Neutrophil (primary cell): ENCODE data around the gene PEAK1.

Experiments
- H3K27ac ChIP-seq: fragments of 200-600 bp; sonication (generic); 2 replicates; pipeline ENCODE4 v1.5.1; 2016; ENCODE audit warnings: mild to moderate bottlenecking, moderate library complexity
- H3K27me3 ChIP-seq: fragments of 200-600 bp; sonication (generic); 2 replicates; pipeline ENCODE4 v1.6.0; 2016; ENCODE audit warnings: mild to moderate bottlenecking
- H3K36me3 ChIP-seq: fragments of 200-600 bp; sonication (generic); 2 replicates; pipeline ENCODE4 v1.5.1; 2017
- H3K4me1 ChIP-seq, 2 experiments: fragments of 200-600 bp in 1 of 2; sonication (generic) in 1 of 2; 1 replicate in 1 of 2; 2 replicates in 1 of 2; pipeline versions ENCODE4 v1.5.1 to v1.6.1; 2013 to 2016; ENCODE audit warnings: low read depth in 1 of 2, low read length in 1 of 2, mild to moderate bottlenecking in 1 of 2, moderate library complexity in 1 of 2; ENCODE audit not compliant: control insufficient read depth in 1 of 2, insufficient read depth in 1 of 2
- H3K4me3 ChIP-seq, 2 experiments: fragments of 200-600 bp in 1 of 2; sonication (generic) in 1 of 2; 1 replicate in 1 of 2; 2 replicates in 1 of 2; pipeline ENCODE4 v1.5.1; 2013 to 2016; ENCODE audit warnings: low read depth in 1 of 2, low read length in 1 of 2, mild to moderate bottlenecking in 1 of 2, moderate library complexity in 1 of 2
- H3K9me3 ChIP-seq: fragments of 200-600 bp; sonication (generic); 2 replicates; pipeline ENCODE4 v1.5.1; 2016
- CTCF ChIP-seq: fragments of 200-600 bp; sonication (generic); IDR thresholded peaks from 2 replicates; pipeline ENCODE4 v1.5.1; 2016; ENCODE audit warnings: antibody characterized with exemption

The PEAK1 gene

GRCh38 chr15:77347197-77347596 lies 72.7 kb downstream of the PEAK1 start:
- no peaks in the 10 kb centered on the region for H3K4me1 ChIP-seq
- no peaks in the 10 kb centered on the region for H3K9me3 ChIP-seq
- no peak for TF ChIP-seq CTCF
- H3K27ac ChIP-seq: no peak overlapping the region
- no peak overlapping the region for H3K4me3 ChIP-seq
- H3K36me3 ChIP-seq: no peaks in the 10 kb centered on the region
- H3K27me3 ChIP-seq: no peaks in the 10 kb centered on the region

GRCh38 chr15:77346245-77347036 lies 73.5 kb downstream of the PEAK1 start:
- H3K36me3 ChIP-seq: no peaks in the 10 kb centered on the region
- H3K4me3 ChIP-seq: no peak overlapping the region
- no peaks in the 10 kb centered on the region for H3K4me1 ChIP-seq
- no peaks in the 10 kb centered on the region for H3K9me3 ChIP-seq
- no peak overlapping the region for H3K27ac ChIP-seq
- no peak for TF ChIP-seq CTCF
- H3K27me3 ChIP-seq: no peaks in the 10 kb centered on the region

GRCh38 chr15:77342807-77343206 lies 77.1 kb downstream of the PEAK1 start:
- Histone ChIP-seq H3K27ac (no peak overlapping the region), H3K36me3 (no peaks in the 10 kb centered on the region), H3K4me1 (no peaks in the 10 kb centered on the region), H3K9me3 (no peaks in the 10 kb centered on the region), H3K27me3 (no peaks in the 10 kb centered on the region), H3K4me3 (no peak overlapping the region)
- no peak for TF ChIP-seq CTCF

GRCh38 chr15:77340245-77340644 lies 79.7 kb downstream of the PEAK1 start:
- H3K27ac ChIP-seq: no peak overlapping the region
- no peaks in the 10 kb centered on the region for H3K27me3 ChIP-seq
- H3K4me1 ChIP-seq: no peaks in the 10 kb centered on the region
- H3K36me3 ChIP-seq: no peaks in the 10 kb centered on the region
- H3K9me3 ChIP-seq: no peaks in the 10 kb centered on the region
- no peak overlapping the region for H3K4me3 ChIP-seq
- no peak for TF ChIP-seq CTCF

- H3K36me3 ChIP-seq: no peaks in the 10 kb centered on the region
- H3K4me3 ChIP-seq: no peak overlapping the region
Observed at GRCh38 chr15:77336006-77336405, 83.9 kb downstream of the PEAK1 start.

More at GRCh38 chr15:77336006-77336405, 83.9 kb downstream of the PEAK1 start:
- Histone ChIP-seq H3K27ac (no peak overlapping the region), H3K9me3 (no peaks in the 10 kb centered on the region), H3K27me3 (no peaks in the 10 kb centered on the region), H3K4me1 (no peaks in the 10 kb centered on the region)
- TF ChIP-seq CTCF: no peak
